GM12865 (cell line): Measurements from ENCODE around the gene KBTBD3.
A peak's percentile ranks its signal among the peaks of the same experiment; 100 is the strongest.

Experiments used
- DNase-seq: peaks from one replicate; pipeline ENCODE4 v3.0.0; 2010; ENCODE audit warnings: low read depth
- H3K4me3 ChIP-seq: 2 replicates; pipeline ENCODE4 v1.5.1; 2011; ENCODE audit warnings: mild to moderate bottlenecking, low read depth, low read length, control low read depth
- CTCF ChIP-seq: IDR thresholded peaks from 2 replicates; pipeline ENCODE4 v1.5.1; 2011; ENCODE audit warnings: low read length, control low read depth, low read depth, inconsistent platforms; ENCODE audit not compliant: insufficient read depth; ENCODE audit errors: missing control alignments

KBTBD3 gene

GRCh38 chr11:106082096-106082495, 4.9 kb upstream of the KBTBD3 start:
- H3K4me3 ChIP-seq: no peak overlapping the region
- TF ChIP-seq CTCF: no peak

GRCh38 chr11:106077609-106078455, 685 bp upstream of the KBTBD3 start, which contains the start of gene AASDHPPT:
Gene AASDHPPT (plus strand): TSS chr11:106077662. CDS start chr11:106077711, 49 bp downstream.
- H3K4me3 ChIP-seq: peak within 1 kb of the TSS; percentile 73
- TF ChIP-seq CTCF: no peak
- DNase-seq: peak; percentile 12

More at GRCh38 chr11:106082096-106082495, 4.9 kb upstream of the KBTBD3 start:
- DNase-seq: no peak

- TF ChIP-seq CTCF: no peak
- no peak for DNase-seq
- H3K4me3 ChIP-seq: peak overlapping the region; percentile 71
These were observed 802 bp downstream of the KBTBD3 start for GRCh38 chr11:106076171-106076918.

GRCh38 chr11:106072804-106073203, 4.3 kb downstream of the KBTBD3 start:
- DNase-seq: no peak
- no peak for TF ChIP-seq CTCF
- H3K4me3 ChIP-seq: no peak overlapping the region

GRCh38 chr11:106070606-106071005, 6.5 kb downstream of the KBTBD3 start:
- no peak for DNase-seq
- TF ChIP-seq CTCF: no peak
- no peak overlapping the region for H3K4me3 ChIP-seq

DNA sequence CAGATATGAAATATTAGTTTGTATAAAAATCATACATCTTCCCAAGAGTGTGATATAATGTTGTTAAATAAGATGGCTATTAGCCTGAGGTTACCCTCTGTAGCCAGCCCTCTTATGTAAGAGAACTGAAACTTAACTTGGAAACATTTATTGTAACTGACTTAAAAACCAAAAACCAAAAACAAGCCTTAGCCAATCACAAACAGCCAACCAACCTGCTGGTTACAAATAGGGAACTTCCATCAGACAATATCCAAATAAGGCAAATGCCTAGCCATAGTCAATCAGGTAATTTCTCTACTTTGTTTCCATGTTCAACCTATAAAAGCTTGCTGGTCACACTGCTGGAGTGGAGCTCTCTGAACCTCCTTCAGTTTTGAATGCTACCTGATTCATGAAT, 14.1 kb downstream of the KBTBD3 start:
- H3K4me3 ChIP-seq: no peak overlapping the region
- DNase-seq: peak; percentile 39
- TF ChIP-seq CTCF: no peak
